ENCODE data around the gene SRGAP1. TPM values are rescaled to one million over a fixed set of nuclear protein-coding genes. Genes with fewer than 3 reads are reported as not detected.

The SRGAP1 gene
- total and polyA plus RNA-seq, 4 donors: 1.8 to 12.4 (median 6.2) TPM

DNA sequence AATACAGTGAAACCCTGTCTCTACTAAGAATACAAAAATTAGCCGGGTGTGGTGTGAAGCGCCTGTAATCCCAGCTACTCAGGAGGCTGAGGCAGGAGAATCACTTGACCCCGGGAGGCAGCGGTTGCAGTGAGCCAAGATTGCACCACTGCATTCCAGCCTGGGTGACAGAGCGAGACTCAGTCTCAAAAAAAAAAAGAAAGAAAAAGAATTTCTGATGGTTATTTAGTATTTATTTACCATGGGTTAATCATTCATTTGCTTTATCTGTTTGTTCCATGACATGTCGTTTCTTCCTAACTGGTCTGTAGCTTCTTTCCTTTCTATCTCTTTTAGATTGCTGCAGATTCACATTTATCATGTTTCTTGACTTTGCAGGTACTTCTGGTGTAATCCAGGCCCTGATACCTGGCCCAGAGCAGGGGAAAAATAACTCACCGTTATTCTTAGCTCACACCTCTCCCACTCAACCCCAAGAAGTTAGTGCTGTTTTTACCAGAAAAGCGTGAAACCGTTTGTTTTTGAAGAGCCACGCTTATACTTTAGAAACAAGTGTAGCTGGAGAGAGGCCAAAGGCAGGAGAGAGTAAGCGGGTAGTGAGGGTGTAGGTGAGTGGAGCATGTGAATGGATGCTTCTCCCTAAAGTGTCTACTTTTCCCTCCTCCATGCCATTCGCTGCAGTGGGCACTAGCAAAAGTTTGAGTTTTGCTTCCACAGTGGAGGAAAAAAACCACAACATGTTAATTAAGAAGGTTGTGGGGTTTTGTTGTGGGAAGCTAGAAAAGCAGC lies 45.4 kb downstream of the SRGAP1 start:
- no peak overlapping the region for H3K27ac ChIP-seq (ENCODE audit: low read depth in 1 of 2, low read length in 1 of 2)
- no peaks in the 10 kb centered on the region for H3K27me3 ChIP-seq (ENCODE audit: control insufficient read depth in 3 of 3, insufficient read depth in 3 of 3, low read length in 2 of 3)
- ATAC-seq (ENCODE audit: insufficient read depth, low FRiP score) (no peak), DNase-seq (no peak)
- H3K4me1 ChIP-seq (ENCODE audit: control insufficient read depth in 5 of 5, insufficient read depth in 5 of 5, low read length in 5 of 5): peaks cover 0 to 5% (median 0%) of the 10 kb centered on the region in 5 donors
- no peak overlapping the region for H3K4me3 ChIP-seq
- no peak overlapping the region for H3K9ac ChIP-seq (ENCODE audit: insufficient read depth in 1 of 2, low read length in 2 of 2)
- TF ChIP-seq, protein P1, sequence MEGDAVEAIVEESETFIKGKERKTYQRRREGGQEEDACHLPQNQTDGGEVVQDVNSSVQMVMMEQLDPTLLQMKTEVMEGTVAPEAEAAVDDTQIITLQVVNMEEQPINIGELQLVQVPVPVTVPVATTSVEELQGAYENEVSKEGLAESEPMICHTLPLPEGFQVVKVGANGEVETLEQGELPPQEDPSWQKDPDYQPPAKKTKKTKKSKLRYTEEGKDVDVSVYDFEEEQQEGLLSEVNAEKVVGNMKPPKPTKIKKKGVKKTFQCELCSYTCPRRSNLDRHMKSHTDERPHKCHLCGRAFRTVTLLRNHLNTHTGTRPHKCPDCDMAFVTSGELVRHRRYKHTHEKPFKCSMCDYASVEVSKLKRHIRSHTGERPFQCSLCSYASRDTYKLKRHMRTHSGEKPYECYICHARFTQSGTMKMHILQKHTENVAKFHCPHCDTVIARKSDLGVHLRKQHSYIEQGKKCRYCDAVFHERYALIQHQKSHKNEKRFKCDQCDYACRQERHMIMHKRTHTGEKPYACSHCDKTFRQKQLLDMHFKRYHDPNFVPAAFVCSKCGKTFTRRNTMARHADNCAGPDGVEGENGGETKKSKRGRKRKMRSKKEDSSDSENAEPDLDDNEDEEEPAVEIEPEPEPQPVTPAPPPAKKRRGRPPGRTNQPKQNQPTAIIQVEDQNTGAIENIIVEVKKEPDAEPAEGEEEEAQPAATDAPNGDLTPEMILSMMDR (IDR thresholded peaks at IDR 0.05; ENCODE audit: control extremely low read depth, extremely low read depth): no peak
- no peaks in the 10 kb centered on the region for H3K9me3 ChIP-seq (ENCODE audit: control insufficient read depth in 4 of 4, insufficient read depth in 3 of 4, low read length in 3 of 4)
- WGBS, 2 donors: 70 to 90% methylated on average over 12 of the region's 12 CpGs
- H3K36me3 ChIP-seq (ENCODE audit: control insufficient read depth in 4 of 4, insufficient read depth in 4 of 4, low read length in 4 of 4): no peaks in the 10 kb centered on the region

DNA sequence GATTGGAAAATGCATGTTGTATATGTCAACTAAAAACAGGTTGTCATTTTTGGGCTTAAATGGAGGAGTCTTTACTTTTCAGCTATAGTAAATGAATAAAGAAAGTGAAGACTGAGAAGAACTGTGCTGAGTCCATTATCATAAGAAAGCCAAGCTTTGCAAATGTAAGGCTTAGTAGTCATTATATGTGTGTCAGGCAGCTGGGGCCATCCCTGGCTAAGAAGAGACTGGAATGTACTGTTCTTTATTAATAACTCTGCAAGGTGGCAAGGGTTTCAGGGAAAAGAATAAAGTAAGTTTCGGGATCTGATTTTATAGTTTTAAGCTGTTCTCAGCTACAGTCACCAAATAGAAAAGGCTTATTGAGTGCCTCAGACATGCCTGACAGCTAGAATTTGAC lies 48.7 kb downstream of the SRGAP1 start:
- H3K36me3 ChIP-seq (ENCODE audit: control insufficient read depth in 4 of 4, insufficient read depth in 4 of 4, low read length in 4 of 4): no peaks in the 10 kb centered on the region
- no peaks in the 10 kb centered on the region for H3K9me3 ChIP-seq (ENCODE audit: control insufficient read depth in 4 of 4, insufficient read depth in 3 of 4, low read length in 3 of 4)
- WGBS, 2 donors: 90 to 94% methylated on average over 1 of the region's 1 CpG
- H3K4me3 ChIP-seq: no peak overlapping the region
- peaks cover 0 to 11% (median 5%) of the 10 kb centered on the region in 5 donors for H3K4me1 ChIP-seq (ENCODE audit: control insufficient read depth in 5 of 5, insufficient read depth in 5 of 5, low read length in 5 of 5)
- TF ChIP-seq, protein P1 (IDR thresholded peaks at IDR 0.05; ENCODE audit: control extremely low read depth, extremely low read depth): no peak
- DNase-seq (no peak), ATAC-seq (ENCODE audit: insufficient read depth, low FRiP score) (no peak)
- no peak overlapping the region for H3K27ac ChIP-seq (ENCODE audit: low read depth in 1 of 2, low read length in 1 of 2)
- H3K27me3 ChIP-seq (ENCODE audit: control insufficient read depth in 3 of 3, insufficient read depth in 3 of 3, low read length in 2 of 3): no peaks in the 10 kb centered on the region
- H3K9ac ChIP-seq (ENCODE audit: insufficient read depth in 1 of 2, low read length in 2 of 2): no peak overlapping the region

DNA sequence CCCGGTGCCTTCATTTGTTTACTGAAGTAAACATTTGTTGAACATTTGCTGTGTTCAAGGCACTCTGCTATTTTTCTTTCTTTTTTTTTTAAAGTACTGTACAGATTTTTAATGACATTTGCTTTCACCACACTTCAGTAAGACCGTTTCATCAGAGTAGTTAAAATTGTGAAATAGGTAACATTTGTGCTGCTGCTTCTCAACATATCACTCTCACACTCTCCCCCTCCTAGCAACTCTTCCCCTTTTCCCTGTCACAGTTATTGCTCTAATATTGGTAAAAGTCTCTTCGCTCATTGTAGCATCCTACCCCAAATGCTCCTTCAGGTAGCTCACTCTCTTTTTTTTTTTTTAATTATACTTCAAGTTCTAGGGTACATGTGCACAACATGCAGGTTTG lies 49.6 kb downstream of the SRGAP1 start:
- no peaks in the 10 kb centered on the region for H3K27me3 ChIP-seq (ENCODE audit: control insufficient read depth in 3 of 3, insufficient read depth in 3 of 3, low read length in 2 of 3)
- WGBS, 2 donors: 44 to 70% methylated on average over 3 of the region's 3 CpGs
- DNase-seq (no peak), ATAC-seq (ENCODE audit: insufficient read depth, low FRiP score) (no peak)
- H3K36me3 ChIP-seq (ENCODE audit: control insufficient read depth in 4 of 4, insufficient read depth in 4 of 4, low read length in 4 of 4): no peaks in the 10 kb centered on the region
- H3K9me3 ChIP-seq (ENCODE audit: control insufficient read depth in 4 of 4, insufficient read depth in 3 of 4, low read length in 3 of 4): no peaks in the 10 kb centered on the region
- H3K4me3 ChIP-seq: no peak overlapping the region
- TF ChIP-seq, protein P1 (IDR thresholded peaks at IDR 0.05; ENCODE audit: control extremely low read depth, extremely low read depth): no peak
- peaks cover 0 to 12% (median 4%) of the 10 kb centered on the region in 5 donors for H3K4me1 ChIP-seq (ENCODE audit: control insufficient read depth in 5 of 5, insufficient read depth in 5 of 5, low read length in 5 of 5)
- no peak overlapping the region for H3K27ac ChIP-seq (ENCODE audit: low read depth in 1 of 2, low read length in 1 of 2)
- H3K9ac ChIP-seq (ENCODE audit: insufficient read depth in 1 of 2, low read length in 2 of 2): no peak overlapping the region

Data from lung (tissue), 12 donors.